GM12892 (cell line): Measurements from ENCODE around the gene FBXO41.

Experiments used
- POLR2A ChIP-seq: IDR thresholded peaks from 2 replicates; pipeline ENCODE4 v1.6.1; 2011; ENCODE audit warnings: low read depth, low read length, control low read depth
- POLR2AphosphoS5 ChIP-seq: IDR thresholded peaks from 2 replicates; pipeline ENCODE4 v1.6.1; 2011; ENCODE audit warnings: low read depth, low read length, control low read depth
- TAF1 ChIP-seq: IDR thresholded peaks from 2 replicates; pipeline ENCODE4 v1.6.1; 2011; ENCODE audit warnings: low read depth, mild to moderate bottlenecking, control low read depth, low read length, borderline replicate concordance

DNA sequence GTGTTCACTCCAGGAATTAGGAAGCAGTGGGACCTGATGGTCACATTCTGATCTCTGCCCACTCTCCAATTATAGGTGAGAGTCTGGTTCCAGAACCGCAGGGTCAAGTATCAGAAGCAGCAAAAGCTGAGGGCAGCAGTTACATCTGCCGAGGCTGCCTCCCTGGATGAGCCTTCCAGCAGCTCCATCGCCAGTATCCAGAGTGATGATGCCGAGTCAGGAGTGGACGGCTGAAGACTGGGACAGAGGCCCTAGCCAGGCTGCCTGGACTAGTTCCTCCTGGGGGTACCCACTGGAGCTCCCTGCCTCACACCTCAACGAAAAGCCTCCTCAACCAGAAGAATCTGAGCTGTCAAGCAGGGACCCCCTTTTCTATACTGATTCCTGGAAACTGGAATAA, 73.6 kb downstream of the FBXO41 start:
- TF ChIP-seq TAF1 (no peak), POLR2A (no peak), POLR2AphosphoS5 (no peak)
